Fibroblast of lung (primary cell): ENCODE measurements around the gene PATE2.

Experiments
- EZH2 ChIP-seq: IDR thresholded peaks from 2 replicates; pipeline ENCODE4 v1.5.1; 2012; ENCODE audit warnings: low read length, control low read depth, mild to moderate bottlenecking; ENCODE audit errors: missing control alignments
- TF ChIP-seq, protein P1 (sequence below), 2 donors: IDR thresholded peaks in 1 of 2; conservative IDR thresholded peaks in 1 of 2; 1 replicate in 1 of 2; 2 replicates in 1 of 2; pipeline ENCODE4 v1.5.1; 2011 to 2012; ENCODE audit warnings: low read length in 2 of 2, control low read depth in 1 of 2, inconsistent platforms in 1 of 2, low read depth in 1 of 2, mild to moderate bottlenecking in 1 of 2

GRCh38 chr11:125802387-125802786 lies 23.8 kb upstream of the PATE2 start:
- TF ChIP-seq, protein P1, sequence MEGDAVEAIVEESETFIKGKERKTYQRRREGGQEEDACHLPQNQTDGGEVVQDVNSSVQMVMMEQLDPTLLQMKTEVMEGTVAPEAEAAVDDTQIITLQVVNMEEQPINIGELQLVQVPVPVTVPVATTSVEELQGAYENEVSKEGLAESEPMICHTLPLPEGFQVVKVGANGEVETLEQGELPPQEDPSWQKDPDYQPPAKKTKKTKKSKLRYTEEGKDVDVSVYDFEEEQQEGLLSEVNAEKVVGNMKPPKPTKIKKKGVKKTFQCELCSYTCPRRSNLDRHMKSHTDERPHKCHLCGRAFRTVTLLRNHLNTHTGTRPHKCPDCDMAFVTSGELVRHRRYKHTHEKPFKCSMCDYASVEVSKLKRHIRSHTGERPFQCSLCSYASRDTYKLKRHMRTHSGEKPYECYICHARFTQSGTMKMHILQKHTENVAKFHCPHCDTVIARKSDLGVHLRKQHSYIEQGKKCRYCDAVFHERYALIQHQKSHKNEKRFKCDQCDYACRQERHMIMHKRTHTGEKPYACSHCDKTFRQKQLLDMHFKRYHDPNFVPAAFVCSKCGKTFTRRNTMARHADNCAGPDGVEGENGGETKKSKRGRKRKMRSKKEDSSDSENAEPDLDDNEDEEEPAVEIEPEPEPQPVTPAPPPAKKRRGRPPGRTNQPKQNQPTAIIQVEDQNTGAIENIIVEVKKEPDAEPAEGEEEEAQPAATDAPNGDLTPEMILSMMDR (conservative IDR thresholded peaks at IDR 0.05 in 1 of 2, IDR thresholded peaks at IDR 0.05 in 1 of 2; ENCODE audit: low read depth in 1 of 2, low read length in 2 of 2) = no peak
- TF ChIP-seq EZH2 = no peak
